EH (cell line): ENCODE results near the gene GXYLT1.

Experiments used
- DNase-seq: peaks from one replicate; pipeline ENCODE4 v3.0.0-alpha.2; 2015; ENCODE audit warnings: low read depth

Gene GXYLT1

GRCh38 chr12:42143452-42144157 lies 1.1 kb downstream of the GXYLT1 start:
- peak; percentile 24 for DNase-seq

GRCh38 chr12:42141981-42142606 lies 2.6 kb downstream of the GXYLT1 start:
- DNase-seq = no peak

GRCh38 chr12:42140901-42141300 lies 3.8 kb downstream of the GXYLT1 start:
- peak; percentile 81 for DNase-seq

GRCh38 chr12:42135259-42135814 lies 9.3 kb downstream of the GXYLT1 start:
- peak; percentile 79 for DNase-seq

GRCh38 chr12:42130672-42131402 lies 13.8 kb downstream of the GXYLT1 start:
- peak; percentile 63 for DNase-seq

- peak; percentile 77 for DNase-seq
Observed at GRCh38 chr12:42129595-42130204, 15.0 kb downstream of the GXYLT1 start.

GRCh38 chr12:42128888-42129287 lies 15.8 kb downstream of the GXYLT1 start:
- no peak for DNase-seq

GRCh38 chr12:42128327-42128726 lies 16.3 kb downstream of the GXYLT1 start:
- peak; percentile 44 for DNase-seq

GRCh38 chr12:42126963-42127362 lies 17.7 kb downstream of the GXYLT1 start:
- no peak for DNase-seq

- DNase-seq = no peak
Observed at GRCh38 chr12:42125388-42125767, 19.3 kb downstream of the GXYLT1 start.

- DNase-seq = no peak
Observed at GRCh38 chr12:42124764-42125387, 19.8 kb downstream of the GXYLT1 start.

GRCh38 chr12:42119085-42119633 lies 25.5 kb downstream of the GXYLT1 start:
- peak; percentile 86 for DNase-seq

- peak; percentile 37 for DNase-seq
Observed at GRCh38 chr12:42118136-42118879, 26.4 kb downstream of the GXYLT1 start.

- no peak for DNase-seq
Observed at GRCh38 chr12:42109031-42109430, 35.6 kb downstream of the GXYLT1 start.

GRCh38 chr12:42106791-42107190 lies 37.9 kb downstream of the GXYLT1 start:
- peak; percentile 24 for DNase-seq

GRCh38 chr12:42104784-42105183 lies 39.9 kb downstream of the GXYLT1 start:
- DNase-seq = no peak

- no peak for DNase-seq
Observed at GRCh38 chr12:42104087-42104486, 40.6 kb downstream of the GXYLT1 start.

GRCh38 chr12:42103155-42103554 lies 41.5 kb downstream of the GXYLT1 start:
- DNase-seq = no peak

- DNase-seq = no peak
Observed at GRCh38 chr12:42102720-42103119, 42.0 kb downstream of the GXYLT1 start.

GRCh38 chr12:42099433-42099832 lies 45.2 kb downstream of the GXYLT1 start:
- DNase-seq = no peak

GRCh38 chr12:42097971-42098370 lies 46.7 kb downstream of the GXYLT1 start:
- no peak for DNase-seq
